Spleen (tissue), 7 donors: Measurements from ENCODE around the gene ATP12A.

ENCODE experiments used
- POLR2A ChIP-seq, 3 donors: fragments of 450-650 bp; IDR thresholded peaks; one replicate each; pipeline ENCODE4 v1.5.1; 2017; ENCODE audit warnings: antibody characterized with exemption in 3 of 3, mild to moderate bottlenecking in 1 of 3
- POLR2AphosphoS5 ChIP-seq, 3 donors: sonication (generic); formaldehyde crosslinking; IDR thresholded peaks; one replicate each; pipeline ENCODE4 v1.5.1; 2017; ENCODE audit warnings: antibody characterized with exemption in 3 of 3
- TF ChIP-seq, protein P1 (sequence below), 11 experiments: fragments of 200-600 bp in 7 of 11; fragments of 450-650 bp in 4 of 11; sonication (generic) in 4 of 11; IDR thresholded peaks in 8 of 11; conservative IDR thresholded peaks in 3 of 11; 1 replicate in 7 of 11; 2 replicates in 4 of 11; pipeline versions ENCODE4 v1.4.0 to v1.8.0; 2016 to 2021; ENCODE audit warnings: antibody characterized with exemption in 11 of 11, inconsistent platforms in 4 of 11, mild to moderate bottlenecking in 1 of 11
- donor health status: DM: no; HTN: no; CAD: no; lungs with moderate emphysema.
- donor health status: DM: no; HTN: no; CAD: no.
- donor health status: DM: no; HTN: no; CAD: no.

DNA sequence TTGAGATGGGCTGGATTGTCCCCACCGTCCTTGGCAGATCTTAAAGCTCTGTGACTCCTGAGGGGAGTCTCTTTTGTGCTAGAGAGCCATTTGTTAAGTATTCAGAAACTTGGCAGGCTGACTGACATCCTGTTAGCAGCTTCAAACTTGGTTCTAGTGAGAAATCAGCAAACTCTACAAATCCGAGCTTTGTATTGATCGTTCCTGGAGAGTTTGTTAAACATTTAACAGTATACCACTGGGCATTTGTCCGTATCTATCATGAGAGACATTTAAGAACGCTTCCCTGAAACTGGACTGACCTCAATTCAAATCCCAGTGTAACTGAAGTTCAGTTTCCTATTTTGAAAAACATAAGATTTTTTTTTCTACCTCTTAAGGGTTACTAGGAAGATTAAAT, 3.1 kb downstream of the ATP12A start:
- no peak for TF ChIP-seq POLR2A (IDR thresholded peaks at IDR 0.05)
- TF ChIP-seq, protein P1, sequence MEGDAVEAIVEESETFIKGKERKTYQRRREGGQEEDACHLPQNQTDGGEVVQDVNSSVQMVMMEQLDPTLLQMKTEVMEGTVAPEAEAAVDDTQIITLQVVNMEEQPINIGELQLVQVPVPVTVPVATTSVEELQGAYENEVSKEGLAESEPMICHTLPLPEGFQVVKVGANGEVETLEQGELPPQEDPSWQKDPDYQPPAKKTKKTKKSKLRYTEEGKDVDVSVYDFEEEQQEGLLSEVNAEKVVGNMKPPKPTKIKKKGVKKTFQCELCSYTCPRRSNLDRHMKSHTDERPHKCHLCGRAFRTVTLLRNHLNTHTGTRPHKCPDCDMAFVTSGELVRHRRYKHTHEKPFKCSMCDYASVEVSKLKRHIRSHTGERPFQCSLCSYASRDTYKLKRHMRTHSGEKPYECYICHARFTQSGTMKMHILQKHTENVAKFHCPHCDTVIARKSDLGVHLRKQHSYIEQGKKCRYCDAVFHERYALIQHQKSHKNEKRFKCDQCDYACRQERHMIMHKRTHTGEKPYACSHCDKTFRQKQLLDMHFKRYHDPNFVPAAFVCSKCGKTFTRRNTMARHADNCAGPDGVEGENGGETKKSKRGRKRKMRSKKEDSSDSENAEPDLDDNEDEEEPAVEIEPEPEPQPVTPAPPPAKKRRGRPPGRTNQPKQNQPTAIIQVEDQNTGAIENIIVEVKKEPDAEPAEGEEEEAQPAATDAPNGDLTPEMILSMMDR (IDR thresholded peaks at IDR 0.05 in 8 of 11, conservative IDR thresholded peaks at IDR 0.05 in 3 of 11) = no peak
- TF ChIP-seq POLR2AphosphoS5 (IDR thresholded peaks at IDR 0.05) = no peak
